Keratinocyte (primary cell): Measurements from ENCODE around the gene TANK. TPM values are rescaled to one million over a fixed set of nuclear protein-coding genes. Genes with fewer than 3 reads are reported as not detected.
"Not testable (repeated sequence)": the region's sequence is repeated elsewhere in the genome, so short reads cannot be mapped to it uniquely, and the experiment has no call there.

Source experiments
- DNase-seq: peaks from one replicate; pipeline ENCODE4 v3.0.0-alpha.2; 2011; ENCODE audit warnings: low read depth, missing footprints, low spot score
- FAIRE-seq: peaks from 2 replicates; lab custom pipeline; 2011; peaks lifted over from hg19 to GRCh38; lab: Jason Lieb, UNC
- H2AFZ ChIP-seq: 2 replicates; pipeline ENCODE4 v1.6.0; 2012; ENCODE audit warnings: low read length, control low read depth, inconsistent platforms; ENCODE audit not compliant: control insufficient read depth
- H3K27ac ChIP-seq: 2 replicates; pipeline ENCODE4 v1.5.1; 2011; ENCODE audit warnings: low read length; ENCODE audit not compliant: control insufficient read depth, insufficient read depth
- H3K27me3 ChIP-seq: 3 replicates; pipeline ENCODE4 v1.6.0; 2011; ENCODE audit warnings: low read length; ENCODE audit not compliant: control insufficient read depth, insufficient read depth; ENCODE audit errors: extremely low read depth
- H3K36me3 ChIP-seq, 2 experiments: 2 replicates in 1 of 2; 3 replicates in 1 of 2; pipeline ENCODE4 v1.5.1; 2011; ENCODE audit warnings: low read length in 2 of 2, mild to moderate bottlenecking in 1 of 2; ENCODE audit not compliant: control insufficient read depth in 2 of 2, insufficient read depth in 2 of 2; ENCODE audit errors: extremely low read depth in 1 of 2
- H3K4me1 ChIP-seq: 3 replicates; pipeline ENCODE4 v1.5.1; 2011; ENCODE audit warnings: low read length; ENCODE audit not compliant: control insufficient read depth, insufficient read depth; ENCODE audit errors: extremely low read depth
- H3K4me2 ChIP-seq: 3 replicates; pipeline ENCODE4 v1.6.0; 2011; ENCODE audit warnings: low read depth, low read length; ENCODE audit not compliant: control insufficient read depth, insufficient read depth; ENCODE audit errors: extremely low read depth
- H3K4me3 ChIP-seq, 3 experiments: fragments of 200-600 bp in 1 of 3; sonication (generic) in 1 of 3; 2 replicates in 2 of 3; 3 replicates in 1 of 3; pipeline ENCODE4 v1.5.1; 2011 to 2016; ENCODE audit warnings: low read length in 3 of 3, mild to moderate bottlenecking in 3 of 3, control low read depth in 2 of 3, inconsistent platforms in 1 of 3, low read depth in 1 of 3, mixed read lengths in 1 of 3, mixed run types in 1 of 3, moderate library complexity in 1 of 3; ENCODE audit not compliant: control insufficient read depth in 2 of 3, insufficient read depth in 2 of 3; ENCODE audit errors: extremely low read depth in 1 of 3
- H3K79me2 ChIP-seq: 2 replicates; pipeline ENCODE4 v1.6.0; 2012; ENCODE audit warnings: low read length; ENCODE audit not compliant: control insufficient read depth, insufficient read depth
- H3K9ac ChIP-seq: 3 replicates; pipeline ENCODE4 v1.6.0; 2011; ENCODE audit warnings: low read length; ENCODE audit not compliant: control insufficient read depth, insufficient read depth; ENCODE audit errors: extremely low read depth
- H3K9me1 ChIP-seq: 3 replicates; pipeline ENCODE4 v1.6.0; 2011; ENCODE audit warnings: low read length; ENCODE audit not compliant: control insufficient read depth, insufficient read depth; ENCODE audit errors: extremely low read depth
- H3K9me3 ChIP-seq: 2 replicates; pipeline ENCODE4 v1.5.1; 2012; ENCODE audit warnings: low read depth, low read length; ENCODE audit not compliant: control insufficient read depth
- H4K20me1 ChIP-seq: 3 replicates; pipeline ENCODE4 v1.6.0; 2011; ENCODE audit warnings: low read length; ENCODE audit not compliant: control insufficient read depth, insufficient read depth; ENCODE audit errors: extremely low read depth
- CTCF ChIP-seq, 3 experiments: IDR thresholded peaks in 1 of 3; conservative IDR thresholded peaks in 1 of 3; optimal IDR thresholded peaks in 1 of 3; 2 replicates in 2 of 3; 3 replicates in 1 of 3; pipeline versions ENCODE3 to v1.5.1; 2011; ENCODE audit warnings: low read length in 3 of 3, mild to moderate bottlenecking in 3 of 3, moderate library complexity in 2 of 3, control low read depth in 1 of 3, inconsistent platforms in 1 of 3; ENCODE audit not compliant: insufficient read depth in 2 of 3; ENCODE audit errors: extremely low read depth in 1 of 3
- EZH2 ChIP-seq: IDR thresholded peaks from one replicate; pipeline ENCODE4 v1.6.1; 2012; ENCODE audit warnings: inconsistent platforms, mild to moderate bottlenecking, low read length, moderate library complexity
- dilution Hi-C: fragments of 300-500 bp; cut with MboI; formaldehyde crosslinking; loops from one replicate; pipeline ENCODE4 v1.7.0; 2020; ENCODE audit warnings: low sequenced_read_pairs; ENCODE audit not compliant: extremely low pct_ligation_motif_present
- polyA plus RNA-seq, 5 experiments: library from polyadenylated mRNA; depleted of rRNA in 3 of 5; stranded (reverse) in 3 of 5; stranded (forward) in 1 of 5; unstranded in 1 of 5; fragments of >200 nt; gene quantifications; 1 replicate in 1 of 5; 2 replicates in 3 of 5; 3 replicates in 1 of 5; pipeline versions ENCODE4 v1.2.1 to v1.2.3, GENCODE V29; 2011 to 2012; ENCODE audit warnings: missing spikeins in 2 of 5, low read depth in 1 of 5, low replicate concordance in 1 of 5

Gene TANK
- polyA plus RNA-seq, 1 donor (not counting 4 experiments of a cell fraction or from before 2014, with no cell fraction given): 47.2 TPM

- no peak for FAIRE-seq
- Histone ChIP-seq H3K27me3 (no peaks in the 10 kb centered on the region), H4K20me1 (no peaks in the 10 kb centered on the region), H3K4me2 (no peak overlapping the region), H3K9ac (no peak overlapping the region), H3K4me3 (no peak overlapping the region), H3K27ac (no peak overlapping the region), H3K9me3 (no peaks in the 10 kb centered on the region), H3K36me3 (no peaks in the 10 kb centered on the region), H2AFZ (no peak overlapping the region), H3K9me1 (no peaks in the 10 kb centered on the region), H3K79me2 (no peaks in the 10 kb centered on the region), H3K4me1 (no peaks in the 10 kb centered on the region)
- no peak for DNase-seq
- TF ChIP-seq CTCF (optimal IDR thresholded peaks at IDR 0.05 in 1 of 3, IDR thresholded peaks at IDR 0.05 in 1 of 3, conservative IDR thresholded peaks at IDR 0.05 in 1 of 3; ENCODE audit: extremely low read depth in 1 of 3, insufficient read depth in 2 of 3, low read length in 3 of 3) (no peak), EZH2 (no peak)
- dilution Hi-C loops: no loop called here
These were observed 108.9 kb downstream of the TANK start for GRCh38 chr2:161269111-161269510.

- H3K4me2 ChIP-seq: no peak overlapping the region
- dilution Hi-C loops: no loop called here
These were observed 113.0 kb downstream of the TANK start for GRCh38 chr2:161273038-161273760.

GRCh38 chr2:161278564-161279229 lies 118.5 kb downstream of the TANK start:
- H3K36me3 ChIP-seq, H3K4me1 ChIP-seq, H3K4me3 ChIP-seq, H3K79me2 ChIP-seq, H3K9me1 ChIP-seq, H3K9ac ChIP-seq, H2AFZ ChIP-seq, H3K4me2 ChIP-seq, H4K20me1 ChIP-seq, H3K9me3 ChIP-seq, H3K27ac ChIP-seq, dilution Hi-C loops, FAIRE-seq, H3K27me3 ChIP-seq: not testable (repeated sequence)
- DNase-seq: peak; percentile 15

More at GRCh38 chr2:161273038-161273760, 113.0 kb downstream of the TANK start:
- no peak overlapping the region for H3K9ac ChIP-seq
- TF ChIP-seq CTCF (optimal IDR thresholded peaks at IDR 0.05 in 1 of 3, IDR thresholded peaks at IDR 0.05 in 1 of 3, conservative IDR thresholded peaks at IDR 0.05 in 1 of 3; ENCODE audit: extremely low read depth in 1 of 3, insufficient read depth in 2 of 3, low read length in 3 of 3) (peak in 2 of 3 experiments; percentile 39 to 49), EZH2 (no peak)
- no peak overlapping the region for H3K27ac ChIP-seq
- H3K79me2 ChIP-seq: no peaks in the 10 kb centered on the region
- no peaks in the 10 kb centered on the region for H3K4me1 ChIP-seq
- H4K20me1 ChIP-seq: no peaks in the 10 kb centered on the region
- H3K9me3 ChIP-seq: no peaks in the 10 kb centered on the region
- H3K27me3 ChIP-seq: no peaks in the 10 kb centered on the region
- peak; percentile 19 for DNase-seq
- peak; percentile 75 for FAIRE-seq
- H3K4me3 ChIP-seq: no peak overlapping the region
- no peaks in the 10 kb centered on the region for H3K36me3 ChIP-seq
- H2AFZ ChIP-seq: peak overlapping the region; percentile 43
- no peaks in the 10 kb centered on the region for H3K9me1 ChIP-seq
